ENCODE results near the gene DIS3L2. TPM values are rescaled to one million over a fixed set of nuclear protein-coding genes. Genes with fewer than 3 reads are reported as not detected.

DIS3L2 gene
- total and polyA plus RNA-seq, 2 of the 8 experiments (the other 6 are each of a cell fraction or from before 2014, with no cell fraction given) = 11.5 to 21.6 TPM

DNA sequence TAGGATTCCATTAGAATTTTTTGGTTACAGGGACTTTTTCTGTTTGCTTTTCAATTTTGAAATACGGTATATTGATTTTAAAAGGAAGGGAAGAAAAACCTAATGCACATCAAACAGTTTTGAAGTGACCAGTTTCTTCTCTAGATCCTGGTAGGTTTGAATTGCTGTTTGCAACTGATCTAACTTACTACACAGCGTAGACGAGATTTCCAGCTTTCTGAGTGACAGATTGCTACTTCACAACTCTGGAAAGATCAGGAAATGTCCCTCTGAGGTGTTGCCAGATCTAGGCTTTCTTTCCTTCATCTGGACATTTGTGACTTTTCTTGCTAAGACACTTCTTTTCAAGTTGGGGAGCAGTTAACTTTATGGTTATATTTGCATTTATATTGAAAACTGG is 112.2 kb downstream of the DIS3L2 start (continued):
- TF ChIP-seq YY1 (IDR thresholded peaks at IDR 0.05; ENCODE audit: low read depth, low read length) = no peak

Measured in H1 (cell line).